HCT116 (cell line): ENCODE data around the gene HMGA1. TPM values are rescaled to one million over a fixed set of nuclear protein-coding genes. Genes with fewer than 3 reads are reported as not detected.

Source experiments
- ATAC-seq: fragments of 200-7000 bp; cut with Tn5 transposase; 2 replicates; pipeline ENCODE4 v1.9.1; 2020; ENCODE audit warnings: mild to moderate bottlenecking, moderate library complexity
- BruUV-seq: library from RNA; stranded (reverse); fragments of 400-500 nt; replicated peaks from 2 replicates; lab custom pipeline; 2021; lab: Mats Ljungman, UMichigan
- CTCF ChIA-PET: fragments of 300-600 bp; sonication (Branson Sonifier 250); formaldehyde crosslinking; loops from one replicate; lab custom pipeline; 2021; ENCODE audit warnings: antibody characterized with exemption; lab: Charles Lee
- POLR2A ChIA-PET: fragments of 300-600, 350-600 bp; sonication (Branson Sonifier 250); formaldehyde crosslinking; loops from one replicate; lab custom pipeline; 2021; ENCODE audit warnings: antibody characterized with exemption; lab: Charles Lee
- RAD21 ChIA-PET, 2 experiments: fragments of 300-600 bp; sonication (Branson Sonifier 250); formaldehyde crosslinking; loops; one replicate each; lab custom pipeline; 2023; ENCODE audit warnings: low total read pairs in 2 of 2; ENCODE audit not compliant: uncharacterized antibody in 2 of 2, unreplicated experiment in 2 of 2, low non-redundant PET in 1 of 2; lab: Charles Lee
- DNase-seq: peaks from one replicate; pipeline ENCODE4 v3.0.0-alpha.2; 2010; ENCODE audit warnings: low read depth, low spot score
- H2AFZ ChIP-seq: fragments of 200-600 bp; shearing (Covaris generic), sonication (generic); 2 replicates; pipeline ENCODE4 v1.6.1; 2017; ENCODE audit warnings: low read depth, mixed run types, mixed read lengths, antibody characterized with exemption, low read length; ENCODE audit not compliant: poor library complexity, severe bottlenecking
- H3K27ac ChIP-seq: 2 replicates; pipeline ENCODE4 v1.5.1; 2012; ENCODE audit warnings: low read depth, low read length
- H3K27me3 ChIP-seq: fragments of 200-600 bp; sonication (generic); 2 replicates; pipeline ENCODE4 v1.6.1; 2016; ENCODE audit warnings: mixed run types, low read length, mixed read lengths; ENCODE audit not compliant: insufficient read depth
- H3K36me3 ChIP-seq, 2 experiments: fragments of 200-500 bp in 1 of 2; fragments of 200-600 bp in 1 of 2; sonication (Bioruptor generic) in 1 of 2; sonication (generic) in 1 of 2; 2 replicates each; pipeline versions ENCODE4 v1.5.1 to v1.6.1; 2014 to 2016; ENCODE audit warnings: low read length in 2 of 2, inconsistent platforms in 1 of 2, mixed read lengths in 1 of 2, mixed run types in 1 of 2; ENCODE audit not compliant: insufficient read depth in 2 of 2, control insufficient read depth in 1 of 2
- H3K4me1 ChIP-seq, 2 experiments: fragments of 200-600 bp in 1 of 2; sonication (generic) in 1 of 2; 2 replicates each; pipeline versions ENCODE4 v1.5.1 to v1.6.1; 2012 to 2017; ENCODE audit warnings: low read length in 2 of 2, inconsistent platforms in 1 of 2, mild to moderate bottlenecking in 1 of 2, mixed read lengths in 1 of 2, mixed run types in 1 of 2, moderate library complexity in 1 of 2; ENCODE audit not compliant: insufficient read depth in 2 of 2, control insufficient read depth in 1 of 2
- H3K4me2 ChIP-seq: fragments of 200-600 bp; sonication (generic); 2 replicates; pipeline ENCODE4 v1.6.1; 2017; ENCODE audit warnings: mixed run types, low read length, mixed read lengths
- H3K4me3 ChIP-seq, 2 experiments: fragments of 200-600 bp in 1 of 2; sonication (generic) in 1 of 2; replicated peaks in 1 of 2; 2 replicates each; pipeline ENCODE4 v1.5.1; 2011 to 2016; ENCODE audit warnings: low read length in 2 of 2, control low read depth in 1 of 2, low read depth in 1 of 2, mild to moderate bottlenecking in 1 of 2, mixed read lengths in 1 of 2, mixed run types in 1 of 2
- H3K79me2 ChIP-seq: fragments of 200-600 bp; sonication (generic); 2 replicates; pipeline ENCODE4 v1.6.1; 2017; ENCODE audit warnings: mild to moderate bottlenecking, mixed run types, low read length, moderate library complexity, mixed read lengths; ENCODE audit not compliant: insufficient read depth
- H3K9ac ChIP-seq: fragments of 200-600 bp; sonication (generic); 2 replicates; pipeline ENCODE4 v1.6.1; 2016; ENCODE audit warnings: low read length, mixed read lengths
- H3K9me2 ChIP-seq: fragments of 200-600 bp; sonication (generic), shearing (Covaris generic); 2 replicates; pipeline ENCODE4 v1.6.1; 2017; ENCODE audit warnings: mixed run types, mild to moderate bottlenecking, moderate library complexity; ENCODE audit not compliant: insufficient read depth
- H3K9me3 ChIP-seq, 2 experiments: fragments of 200-500 bp in 1 of 2; fragments of 200-600 bp in 1 of 2; sonication (Bioruptor generic) in 1 of 2; sonication (generic) in 1 of 2; 2 replicates each; pipeline ENCODE4 v1.6.1; 2014 to 2017; ENCODE audit warnings: low read length in 2 of 2, mixed read lengths in 2 of 2, inconsistent platforms in 1 of 2, low read depth in 1 of 2, mild to moderate bottlenecking in 1 of 2, mixed run types in 1 of 2, moderate library complexity in 1 of 2; ENCODE audit not compliant: control insufficient read depth in 1 of 2, insufficient read depth in 1 of 2
- H4K20me1 ChIP-seq: fragments of 200-600 bp; sonication (generic), shearing (Covaris generic); 2 replicates; pipeline ENCODE4 v1.6.1; 2017; ENCODE audit warnings: mixed run types, mild to moderate bottlenecking, moderate library complexity; ENCODE audit not compliant: insufficient read depth
- CBX3 ChIP-seq: IDR thresholded peaks from 2 replicates; pipeline ENCODE4 v1.6.1; 2012; ENCODE audit warnings: low read depth
- CEBPB ChIP-seq: IDR thresholded peaks from 2 replicates; pipeline ENCODE4 v1.6.1; 2012; ENCODE audit warnings: low read depth
- EGR1 ChIP-seq: IDR thresholded peaks from 2 replicates; pipeline ENCODE4 v1.6.1; 2012; ENCODE audit warnings: low read depth
- EZH2phosphoT487 ChIP-seq: fragments of 200-600 bp; IDR thresholded peaks from 2 replicates; pipeline ENCODE4 v1.6.1; 2018; ENCODE audit warnings: antibody characterized with exemption, borderline replicate concordance
- MAX ChIP-seq: IDR thresholded peaks from 2 replicates; pipeline ENCODE4 v1.6.1; 2012
- POLR2A ChIP-seq: IDR thresholded peaks from 2 replicates; pipeline ENCODE4 v1.7.0; 2011; ENCODE audit warnings: borderline replicate concordance; ENCODE audit not compliant: insufficient read depth, insufficient read length; ENCODE audit errors: extremely low read depth
- POLR2AphosphoS5 ChIP-seq: IDR thresholded peaks from 2 replicates; pipeline ENCODE4 v1.6.1; 2011; ENCODE audit warnings: mild to moderate bottlenecking, low read depth, low read length, moderate library complexity
- RAD21 ChIP-seq: IDR thresholded peaks from 2 replicates; pipeline ENCODE4 v1.6.1; 2012; ENCODE audit warnings: low read depth, mild to moderate bottlenecking
- SIN3A ChIP-seq: IDR thresholded peaks from 2 replicates; pipeline ENCODE4 v1.6.1; 2012; ENCODE audit warnings: low read depth
- SP1 ChIP-seq: IDR thresholded peaks from 2 replicates; pipeline ENCODE4 v1.6.1; 2012; ENCODE audit warnings: low read depth
- YY1 ChIP-seq: IDR thresholded peaks from 2 replicates; pipeline ENCODE4 v1.6.1; 2011; ENCODE audit warnings: low read length, low read depth, moderate library complexity, mild to moderate bottlenecking; ENCODE audit not compliant: insufficient replicate concordance; ENCODE audit errors: extremely low read depth
- ZFX ChIP-seq: fragments of 450-650 bp; IDR thresholded peaks from 2 replicates; pipeline ENCODE4 v1.6.1; 2017
- ZNF274 ChIP-seq: fragments of 200-500 bp; sonication (Bioruptor generic); IDR thresholded peaks from 2 replicates; pipeline ENCODE4 v1.6.1; 2014; ENCODE audit warnings: mild to moderate bottlenecking, low read depth, low read length, inconsistent platforms
- intact Hi-C: fragments of 100-400 bp; cut with micrococcal nuclease; formaldehyde crosslinking; loops from 2 replicates; pipeline ENCODE4 v1.10.0; 2022
- total RNA-seq: library from RNA; stranded (reverse); gene quantifications from one replicate; pipeline ENCODE4 v1.2.1, GENCODE V29; 2021; ENCODE audit not compliant: unreplicated experiment
- TF ChIP-seq, protein P1 (sequence below): IDR thresholded peaks from 2 replicates; pipeline ENCODE4 v1.6.1; 2012
- TF ChIP-seq, protein P2 (sequence below), 3 experiments: fragments of 200-600 bp in 1 of 3; sonication (generic) in 1 of 3; IDR thresholded peaks in 2 of 3; conservative IDR thresholded peaks in 1 of 3; 2 replicates each; pipeline ENCODE4 v1.5.1; 2012 to 2017; ENCODE audit warnings: low read depth in 2 of 3, low read length in 2 of 3, antibody characterized with exemption in 1 of 3, borderline replicate concordance in 1 of 3, control low read depth in 1 of 3, mild to moderate bottlenecking in 1 of 3, mixed read lengths in 1 of 3, mixed run types in 1 of 3, moderate library complexity in 1 of 3; ENCODE audit not compliant: insufficient read depth in 1 of 3

HMGA1 gene
- total RNA-seq, 1 experiment from 2014 or later = 2,459 TPM

GRCh38 chr6:34277763-34278112 lies 41.1 kb downstream of the HMGA1 start:
- H3K36me3 ChIP-seq = no peaks in the 10 kb centered on the region
- ChIA-PET RAD21 (no interaction called here), CTCF (no interaction called here), POLR2A (no interaction called here)
- H3K9me3 ChIP-seq = no peaks in the 10 kb centered on the region
- no peaks in the 10 kb centered on the region for H3K27me3 ChIP-seq
- H3K4me2 ChIP-seq = no peak overlapping the region
- no peak for ATAC-seq
- no TSS peak for BruUV-seq
- H3K9me2 ChIP-seq = no peaks in the 10 kb centered on the region
- no peaks in the 10 kb centered on the region for H3K79me2 ChIP-seq
- H4K20me1 ChIP-seq = no peaks in the 10 kb centered on the region
- TF ChIP-seq ZFX (no peak), POLR2A (no peak), YY1 (no peak), CBX3 (no peak), EZH2phosphoT487 (no peak), MAX (no peak)
- intact Hi-C loops = no loop called here
- no peak overlapping the region for H2AFZ ChIP-seq
- H3K9ac ChIP-seq = no peak overlapping the region
- no peak for DNase-seq
- no peak overlapping the region for H3K27ac ChIP-seq
- H3K4me1 ChIP-seq = no peaks in the 10 kb centered on the region
- no peak overlapping the region for H3K4me3 ChIP-seq

DNA sequence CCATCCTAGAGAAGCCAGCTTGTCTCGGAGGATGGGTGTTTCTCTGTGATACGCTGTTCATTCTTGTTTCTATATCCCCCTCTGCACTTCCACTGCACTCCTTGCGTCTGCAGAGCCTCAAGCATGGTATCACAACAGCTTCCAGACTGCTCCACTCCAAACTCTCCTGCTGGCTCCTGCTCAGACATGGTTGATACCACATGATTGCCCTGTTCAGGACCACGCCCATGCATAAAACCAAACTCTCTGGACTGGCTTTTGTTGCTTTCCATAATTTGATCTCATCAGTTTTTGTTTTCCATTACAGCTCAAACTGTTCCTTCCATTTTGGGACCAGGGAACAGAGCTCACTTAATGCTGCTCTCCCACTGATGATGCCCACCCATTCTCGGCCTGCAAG lies 42.2 kb downstream of the HMGA1 start:
- RAD21 ChIA-PET = no interaction called here
- TF ChIP-seq POLR2A (no peak), SP1 (no peak), POLR2AphosphoS5 (no peak), CBX3 (no peak), EGR1 (no peak), CEBPB (no peak), ZFX (no peak), RAD21 (no peak), ZNF274 (no peak), SIN3A (no peak), EZH2phosphoT487 (no peak)
- TF ChIP-seq, protein P1, sequence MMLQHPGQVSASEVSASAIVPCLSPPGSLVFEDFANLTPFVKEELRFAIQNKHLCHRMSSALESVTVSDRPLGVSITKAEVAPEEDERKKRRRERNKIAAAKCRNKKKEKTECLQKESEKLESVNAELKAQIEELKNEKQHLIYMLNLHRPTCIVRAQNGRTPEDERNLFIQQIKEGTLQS = no peak
- TF ChIP-seq, protein P2, sequence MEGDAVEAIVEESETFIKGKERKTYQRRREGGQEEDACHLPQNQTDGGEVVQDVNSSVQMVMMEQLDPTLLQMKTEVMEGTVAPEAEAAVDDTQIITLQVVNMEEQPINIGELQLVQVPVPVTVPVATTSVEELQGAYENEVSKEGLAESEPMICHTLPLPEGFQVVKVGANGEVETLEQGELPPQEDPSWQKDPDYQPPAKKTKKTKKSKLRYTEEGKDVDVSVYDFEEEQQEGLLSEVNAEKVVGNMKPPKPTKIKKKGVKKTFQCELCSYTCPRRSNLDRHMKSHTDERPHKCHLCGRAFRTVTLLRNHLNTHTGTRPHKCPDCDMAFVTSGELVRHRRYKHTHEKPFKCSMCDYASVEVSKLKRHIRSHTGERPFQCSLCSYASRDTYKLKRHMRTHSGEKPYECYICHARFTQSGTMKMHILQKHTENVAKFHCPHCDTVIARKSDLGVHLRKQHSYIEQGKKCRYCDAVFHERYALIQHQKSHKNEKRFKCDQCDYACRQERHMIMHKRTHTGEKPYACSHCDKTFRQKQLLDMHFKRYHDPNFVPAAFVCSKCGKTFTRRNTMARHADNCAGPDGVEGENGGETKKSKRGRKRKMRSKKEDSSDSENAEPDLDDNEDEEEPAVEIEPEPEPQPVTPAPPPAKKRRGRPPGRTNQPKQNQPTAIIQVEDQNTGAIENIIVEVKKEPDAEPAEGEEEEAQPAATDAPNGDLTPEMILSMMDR (IDR thresholded peaks at IDR 0.05 in 2 of 3, conservative IDR thresholded peaks at IDR 0.05 in 1 of 3; ENCODE audit: borderline replicate concordance in 1 of 3, insufficient read depth in 1 of 3, low read depth in 2 of 3, low read length in 2 of 3) = no peak
- H3K9me3 ChIP-seq = no peaks in the 10 kb centered on the region
- DNase-seq = no peak
- no peaks in the 10 kb centered on the region for H3K27me3 ChIP-seq
- no peak overlapping the region for H3K9ac ChIP-seq
- H3K79me2 ChIP-seq = no peaks in the 10 kb centered on the region
- no peaks in the 10 kb centered on the region for H3K4me1 ChIP-seq
- no peak overlapping the region for H3K27ac ChIP-seq
- H3K36me3 ChIP-seq = no peaks in the 10 kb centered on the region
- H3K9me2 ChIP-seq = no peaks in the 10 kb centered on the region
- CTCF ChIA-PET = no interaction called here
- intact Hi-C loops = no loop called here
- ATAC-seq = no peak
- H3K4me3 ChIP-seq = no peak overlapping the region
- H3K4me2 ChIP-seq = no peak overlapping the region
- POLR2A ChIA-PET = no interaction called here
- no peaks in the 10 kb centered on the region for H4K20me1 ChIP-seq
- H2AFZ ChIP-seq = no peak overlapping the region
- BruUV-seq = no TSS peak
